Embryonic facial prominence (tissue), 1 donor: ENCODE data around the gene RAX2.

ENCODE experiments used
- DNase-seq: peaks from one replicate; pipeline ENCODE4 v3.0.0-alpha.2; 2016; ENCODE audit errors: extremely low spot score

The RAX2 gene

GRCh38 chr19:3730457-3730958 is 41.5 kb downstream of the RAX2 start:
- no peak for DNase-seq

DNA sequence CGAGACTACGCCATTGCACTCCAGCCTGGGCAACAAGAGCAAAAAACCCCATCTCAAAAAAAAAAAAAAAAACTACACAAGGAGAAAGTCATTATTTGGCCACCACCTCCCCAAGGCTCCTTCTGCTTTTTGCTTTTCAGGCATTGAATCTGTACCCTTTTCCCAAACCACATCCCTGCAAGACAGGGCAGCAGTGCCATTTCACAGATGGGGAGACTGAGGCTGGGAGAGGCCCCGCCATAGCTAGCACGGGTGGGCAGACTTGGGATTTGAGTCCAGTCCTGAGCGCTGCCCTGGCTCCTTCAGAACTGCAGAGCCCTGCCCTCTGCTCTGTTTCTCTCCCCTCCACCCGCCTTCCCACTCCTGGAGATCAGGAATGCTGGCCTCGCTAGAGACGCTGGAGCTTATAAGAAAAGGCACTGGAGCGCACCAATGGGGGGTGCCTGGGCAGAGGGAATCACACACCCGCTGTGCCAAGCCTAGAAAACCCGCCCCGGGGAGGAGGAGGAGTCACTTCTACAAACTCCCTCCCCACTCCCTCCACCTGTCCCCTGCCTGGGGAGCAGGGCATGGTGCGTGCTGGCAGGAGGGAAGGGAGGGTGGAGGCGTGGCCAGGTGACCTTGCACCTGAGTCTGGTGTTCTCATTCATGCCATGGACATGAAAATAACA is 46.3 kb downstream of the RAX2 start:
- no peak for DNase-seq

- DNase-seq, result no peak
Measured at GRCh38 chr19:3725121-3725520, 46.9 kb downstream of the RAX2 start.

GRCh38 chr19:3723883-3724282 is 48.1 kb downstream of the RAX2 start:
- DNase-seq, result no peak

DNA sequence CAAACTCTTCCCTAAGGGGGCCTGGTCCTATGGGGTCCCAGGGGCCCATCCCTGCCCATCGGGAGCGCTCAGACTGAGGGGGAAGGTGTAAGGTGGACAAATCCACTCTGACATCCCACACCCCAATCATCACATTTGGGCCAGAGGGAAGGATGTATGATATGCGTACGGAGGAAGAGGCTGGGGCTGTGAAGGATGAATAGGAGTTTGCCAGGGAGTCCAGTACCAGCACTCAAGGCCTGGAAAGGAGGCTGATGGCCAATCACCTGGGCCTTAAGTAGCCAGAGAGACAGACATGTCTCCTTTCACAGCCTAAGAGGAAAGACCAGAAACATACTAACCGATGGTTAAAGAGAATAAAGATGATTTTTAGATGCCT is 48.9 kb downstream of the RAX2 start:
- DNase-seq, result no peak

- DNase-seq, result no peak
Measured at GRCh38 chr19:3722443-3723109, 49.5 kb downstream of the RAX2 start.

- no peak for DNase-seq
Measured at GRCh38 chr19:3721887-3722442, 50.1 kb downstream of the RAX2 start.

GRCh38 chr19:3721131-3721886 is 50.7 kb downstream of the RAX2 start:
- no peak for DNase-seq

- DNase-seq, result no peak
Measured at GRCh38 chr19:3720349-3720917, 51.6 kb downstream of the RAX2 start.

- DNase-seq, result no peak
Measured at GRCh38 chr19:3719868-3720267, 52.2 kb downstream of the RAX2 start.
